HFFc6 (cell line): ENCODE results near the gene CFAP92. TPM values are rescaled to one million over a fixed set of nuclear protein-coding genes. Genes with fewer than 3 reads are reported as not detected.

Experiments used
- DNase-seq: peaks from one replicate; pipeline ENCODE4 v3.0.0-alpha.2; 2018
- H3K27ac Mint-ChIP-seq: 2 replicates; pipeline ENCODE4 v1.8.0; 2020; ENCODE audit warnings: mild to moderate bottlenecking, mixed read lengths
- H3K27me3 Mint-ChIP-seq: 2 replicates; pipeline ENCODE4 v1.8.0; 2021; ENCODE audit warnings: mild to moderate bottlenecking, moderate library complexity, mixed read lengths; ENCODE audit not compliant: insufficient read depth
- H3K36me3 Mint-ChIP-seq: 2 replicates; pipeline ENCODE4 v1.8.0; 2021; ENCODE audit warnings: low read depth, mixed read lengths
- H3K4me1 Mint-ChIP-seq: 2 replicates; pipeline ENCODE4 v1.8.0; 2020; ENCODE audit warnings: low read depth, mixed read lengths
- H3K4me3 Mint-ChIP-seq: 2 replicates; pipeline ENCODE4 v1.8.0; 2020; ENCODE audit warnings: mild to moderate bottlenecking, moderate library complexity, mixed read lengths
- H3K9me3 Mint-ChIP-seq: 2 replicates; pipeline ENCODE4 v1.8.0; 2020; ENCODE audit warnings: mild to moderate bottlenecking, mixed read lengths
- total RNA-seq, 6 experiments: library from RNA; stranded (reverse); fragmentation: NEBNext Ultra II Directional; extraction: Animal tissue kit (Norgen Biotek cat#: 25700); gene quantifications; 2 replicates in 1 of 6; 3 replicates in 5 of 6; pipeline ENCODE4 v1.2.3, GENCODE V29; 2021
- TF ChIP-seq, protein P1 (sequence below): fragments of 200-600 bp; sonication (generic); IDR thresholded peaks from 2 replicates; pipeline ENCODE4 v1.5.0; 2021; ENCODE audit warnings: antibody characterized with exemption, mild to moderate bottlenecking

The CFAP92 gene
- total RNA-seq, 6 experiments from 2014 or later = not detected

DNA sequence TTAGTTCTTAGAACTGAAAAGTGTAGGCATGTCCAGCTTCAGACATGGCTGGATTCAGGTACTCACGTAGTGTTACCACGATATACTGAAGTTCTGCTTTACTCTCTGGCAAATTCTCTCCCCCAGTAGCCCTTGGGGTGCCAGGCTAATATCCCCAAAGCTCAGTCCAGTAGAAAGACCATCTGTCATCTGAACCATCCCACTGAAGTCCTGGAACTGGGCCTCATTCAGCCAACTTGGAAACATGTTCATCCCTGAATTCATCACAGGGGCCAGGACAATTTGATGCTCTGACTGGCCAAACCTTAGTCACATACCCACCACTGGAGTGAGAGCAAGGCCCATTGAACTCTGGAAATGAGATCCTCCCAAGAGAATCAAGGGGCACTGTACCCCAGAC is 15.4 kb upstream of the CFAP92 start:
- Mint-ChIP-seq H3K36me3 (no peaks in the 10 kb centered on the region), H3K27ac (no peak overlapping the region), H3K4me3 (no peak overlapping the region), H3K27me3 (peaks cover 37% of the 10 kb centered on the region), H3K9me3 (no peaks in the 10 kb centered on the region), H3K4me1 (peaks cover 20% of the 10 kb centered on the region)
- no peak for DNase-seq
- TF ChIP-seq, protein P1, sequence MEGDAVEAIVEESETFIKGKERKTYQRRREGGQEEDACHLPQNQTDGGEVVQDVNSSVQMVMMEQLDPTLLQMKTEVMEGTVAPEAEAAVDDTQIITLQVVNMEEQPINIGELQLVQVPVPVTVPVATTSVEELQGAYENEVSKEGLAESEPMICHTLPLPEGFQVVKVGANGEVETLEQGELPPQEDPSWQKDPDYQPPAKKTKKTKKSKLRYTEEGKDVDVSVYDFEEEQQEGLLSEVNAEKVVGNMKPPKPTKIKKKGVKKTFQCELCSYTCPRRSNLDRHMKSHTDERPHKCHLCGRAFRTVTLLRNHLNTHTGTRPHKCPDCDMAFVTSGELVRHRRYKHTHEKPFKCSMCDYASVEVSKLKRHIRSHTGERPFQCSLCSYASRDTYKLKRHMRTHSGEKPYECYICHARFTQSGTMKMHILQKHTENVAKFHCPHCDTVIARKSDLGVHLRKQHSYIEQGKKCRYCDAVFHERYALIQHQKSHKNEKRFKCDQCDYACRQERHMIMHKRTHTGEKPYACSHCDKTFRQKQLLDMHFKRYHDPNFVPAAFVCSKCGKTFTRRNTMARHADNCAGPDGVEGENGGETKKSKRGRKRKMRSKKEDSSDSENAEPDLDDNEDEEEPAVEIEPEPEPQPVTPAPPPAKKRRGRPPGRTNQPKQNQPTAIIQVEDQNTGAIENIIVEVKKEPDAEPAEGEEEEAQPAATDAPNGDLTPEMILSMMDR = no peak

DNA sequence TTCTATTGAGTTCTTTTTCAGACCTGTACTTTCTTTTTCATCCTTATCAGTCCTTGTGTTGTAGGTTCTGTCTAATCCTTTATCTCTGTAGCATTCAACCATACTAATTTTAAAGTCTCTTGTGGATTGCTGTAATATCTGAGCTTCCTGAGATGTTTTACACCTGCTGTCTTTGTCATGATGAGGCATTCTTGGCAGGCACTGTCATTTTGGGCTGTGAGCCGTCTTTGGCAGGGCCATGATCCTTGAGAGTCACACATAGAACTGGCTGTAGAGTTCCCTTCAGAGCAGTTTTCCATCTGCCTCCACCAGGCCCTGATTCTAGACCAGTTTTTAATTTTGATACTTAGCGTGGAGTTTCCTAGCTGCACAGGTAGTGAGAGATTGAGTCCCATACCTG is 13.9 kb upstream of the CFAP92 start:
- H3K36me3 Mint-ChIP-seq = no peaks in the 10 kb centered on the region
- no peak overlapping the region for H3K4me3 Mint-ChIP-seq
- H3K27ac Mint-ChIP-seq = no peak overlapping the region
- TF ChIP-seq, protein P1 = no peak
- no peaks in the 10 kb centered on the region for H3K9me3 Mint-ChIP-seq
- peaks cover 20% of the 10 kb centered on the region for H3K4me1 Mint-ChIP-seq
- no peak for DNase-seq
- H3K27me3 Mint-ChIP-seq = peaks cover 36% of the 10 kb centered on the region

DNA sequence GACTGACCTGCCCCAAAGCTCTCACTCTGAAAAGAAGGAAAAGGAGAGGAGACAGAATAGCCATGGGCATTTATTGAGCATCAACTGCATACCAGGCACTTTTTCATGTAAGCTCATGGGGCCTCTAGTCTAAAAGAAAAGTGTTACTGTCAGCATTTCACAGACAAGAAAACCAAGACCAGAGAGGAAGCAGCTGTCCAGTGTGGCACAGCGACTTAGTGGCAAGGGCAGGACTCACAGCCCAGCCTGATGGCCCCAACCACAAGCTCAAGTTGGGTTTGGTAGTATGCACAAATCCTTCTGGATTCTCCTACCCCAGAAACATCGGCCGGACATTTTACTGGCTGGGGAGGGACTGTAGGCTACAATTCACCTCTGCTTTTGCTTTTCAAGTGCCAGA is 13.0 kb upstream of the CFAP92 start:
- H3K27ac Mint-ChIP-seq = no peak overlapping the region
- peaks cover 41% of the 10 kb centered on the region for H3K27me3 Mint-ChIP-seq
- TF ChIP-seq, protein P1 = no peak
- H3K36me3 Mint-ChIP-seq = no peaks in the 10 kb centered on the region
- no peak for DNase-seq
- H3K9me3 Mint-ChIP-seq = no peaks in the 10 kb centered on the region
- peaks cover 20% of the 10 kb centered on the region for H3K4me1 Mint-ChIP-seq
- no peak overlapping the region for H3K4me3 Mint-ChIP-seq

DNA sequence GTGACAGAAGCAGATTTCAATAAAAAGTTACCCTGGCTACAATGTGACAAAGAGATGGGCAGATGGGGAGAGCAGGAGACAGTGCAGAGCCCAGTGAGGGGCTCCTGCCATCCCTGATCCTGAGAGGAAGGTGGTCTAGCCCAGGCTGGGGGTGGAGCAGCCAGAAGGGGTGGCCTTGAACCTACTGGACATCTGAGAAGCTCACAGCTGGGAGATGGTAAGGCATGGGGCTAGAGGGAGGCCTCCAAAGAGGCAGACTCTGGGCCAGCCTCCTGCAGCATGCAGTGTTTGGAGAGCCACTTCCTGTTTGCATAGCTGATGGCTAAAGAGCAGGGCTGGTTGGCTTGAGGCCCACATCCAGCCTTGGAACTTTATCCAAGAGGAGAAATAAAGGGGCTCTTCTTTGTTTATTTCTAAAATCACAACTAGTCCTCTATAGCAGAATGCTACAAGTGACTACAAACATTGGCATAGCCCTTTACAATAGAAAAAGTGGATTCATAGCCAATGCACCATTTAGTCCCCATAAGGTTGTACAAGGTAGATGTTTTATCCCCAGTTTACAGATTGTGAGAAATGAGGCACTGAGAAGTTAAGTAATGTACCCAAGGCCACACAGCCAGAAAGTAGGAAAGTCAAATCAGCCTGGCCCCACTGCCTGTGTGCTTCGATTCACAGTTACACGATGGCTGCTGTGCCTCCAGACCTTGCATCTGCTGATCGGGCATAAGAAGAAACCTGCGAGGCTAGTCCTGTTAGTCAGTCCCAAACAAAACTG is 11.8 kb upstream of the CFAP92 start:
- Mint-ChIP-seq H3K4me3 (no peak overlapping the region), H3K4me1 (peaks cover 20% of the 10 kb centered on the region), H3K27ac (no peak overlapping the region), H3K36me3 (no peaks in the 10 kb centered on the region), H3K9me3 (no peaks in the 10 kb centered on the region), H3K27me3 (peaks cover 38% of the 10 kb centered on the region)
- TF ChIP-seq, protein P1 = no peak
- peak; percentile 7 for DNase-seq

DNA sequence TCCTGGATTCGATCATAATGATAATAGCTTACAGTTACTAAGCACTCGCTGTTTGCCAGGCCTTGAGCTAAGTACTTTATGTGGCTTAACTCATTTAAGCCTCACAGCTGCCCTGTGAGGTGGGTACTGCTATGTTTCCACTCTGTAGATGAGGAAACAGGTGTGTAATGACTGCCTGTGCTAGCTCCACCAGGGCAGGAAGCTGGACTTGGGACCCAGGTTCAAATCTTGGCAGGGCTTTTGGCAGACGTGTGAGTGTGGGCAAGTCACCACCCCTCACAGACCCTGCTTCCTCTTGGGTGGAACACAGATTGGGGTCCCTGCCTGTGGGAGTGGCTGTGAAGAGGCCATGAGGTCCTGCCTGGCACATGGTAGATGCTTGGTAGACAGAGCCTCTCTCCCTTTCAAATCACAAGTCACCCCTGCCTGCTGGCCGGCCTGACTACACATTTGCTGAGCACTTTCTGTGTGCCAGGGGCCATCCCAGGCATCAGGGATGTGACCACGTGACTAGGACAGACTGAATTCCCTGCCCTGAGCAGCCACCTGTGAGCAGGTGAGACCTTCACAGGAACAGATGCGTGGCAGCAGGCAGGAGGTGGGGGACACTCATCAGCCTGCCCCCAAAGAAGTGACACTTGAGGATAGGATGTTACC is 10.9 kb upstream of the CFAP92 start:
- Mint-ChIP-seq H3K4me3 (no peak overlapping the region), H3K27ac (no peak overlapping the region), H3K9me3 (no peaks in the 10 kb centered on the region), H3K4me1 (peaks cover 26% of the 10 kb centered on the region), H3K27me3 (peaks cover 41% of the 10 kb centered on the region), H3K36me3 (no peaks in the 10 kb centered on the region)
- TF ChIP-seq, protein P1 = no peak
- DNase-seq = no peak
